Stimulated activated CD4-positive, alpha-beta T cell treated with anti-CD3 and anti-CD28 coated beads, Interleukin-4, amount 100 ng/mL, for 24 hours (primary cell): ENCODE data around the gene MANSC1.
A peak's percentile ranks its signal among the peaks of the same experiment; 100 is the strongest.
"Not testable (repeated sequence)": the region's sequence is repeated elsewhere in the genome, so short reads cannot be mapped to it uniquely, and the experiment has no call there.

ENCODE experiments used
- DNase-seq: peaks from one replicate; pipeline ENCODE4 v3.0.0-alpha.2; 2020

The MANSC1 gene

DNA sequence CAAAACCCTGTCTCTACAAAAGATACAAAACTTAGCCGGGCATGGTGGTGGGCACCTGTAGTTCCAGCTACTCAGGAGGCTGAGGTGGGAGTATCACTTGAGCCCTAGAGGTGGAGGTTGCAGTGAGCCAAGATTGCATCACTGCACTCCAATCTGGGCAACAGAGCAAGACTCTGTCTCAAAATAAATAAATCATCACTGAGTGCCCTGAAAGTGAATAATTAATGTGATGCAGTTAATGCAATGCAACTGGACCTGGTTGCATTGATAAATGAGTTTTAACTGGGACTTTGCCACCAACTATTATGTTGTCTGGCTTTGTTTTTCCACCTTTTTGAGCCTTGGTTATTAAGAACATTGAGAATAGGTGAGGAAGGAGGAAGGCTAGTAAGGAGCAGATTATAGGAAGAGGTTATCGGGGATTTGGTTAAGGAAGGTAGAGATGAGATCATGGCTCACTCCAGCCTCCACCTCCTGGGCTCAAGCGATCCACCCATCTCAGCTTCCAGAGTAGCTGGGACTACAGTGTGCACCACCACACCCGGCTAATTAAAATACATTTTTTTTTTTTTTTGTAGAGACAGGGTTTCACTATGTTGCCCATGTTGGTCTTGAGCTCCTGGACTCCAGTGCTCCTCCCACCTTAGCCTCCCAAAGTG is 14.9 kb upstream of the MANSC1 start:
- no peak for DNase-seq

DNA sequence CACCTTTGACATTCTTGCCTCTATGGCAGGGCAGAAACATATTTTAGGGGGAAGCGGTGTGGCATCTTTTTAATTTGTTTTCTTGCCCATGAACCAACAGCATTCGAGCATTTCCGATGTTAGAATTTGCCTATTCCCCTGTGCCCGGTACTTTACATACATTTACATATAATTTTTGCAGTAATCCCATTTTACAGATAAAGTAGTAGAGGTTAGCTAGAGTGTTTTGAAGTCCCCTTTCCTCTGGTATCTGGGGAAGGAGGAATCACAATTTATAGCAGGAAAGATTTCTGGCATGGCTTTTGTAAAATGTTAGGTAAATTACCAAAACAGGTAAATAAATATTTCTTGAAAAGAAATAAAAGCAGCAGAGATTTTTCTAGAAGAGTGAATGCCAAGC is 8.5 kb upstream of the MANSC1 start:
- no peak for DNase-seq

DNA sequence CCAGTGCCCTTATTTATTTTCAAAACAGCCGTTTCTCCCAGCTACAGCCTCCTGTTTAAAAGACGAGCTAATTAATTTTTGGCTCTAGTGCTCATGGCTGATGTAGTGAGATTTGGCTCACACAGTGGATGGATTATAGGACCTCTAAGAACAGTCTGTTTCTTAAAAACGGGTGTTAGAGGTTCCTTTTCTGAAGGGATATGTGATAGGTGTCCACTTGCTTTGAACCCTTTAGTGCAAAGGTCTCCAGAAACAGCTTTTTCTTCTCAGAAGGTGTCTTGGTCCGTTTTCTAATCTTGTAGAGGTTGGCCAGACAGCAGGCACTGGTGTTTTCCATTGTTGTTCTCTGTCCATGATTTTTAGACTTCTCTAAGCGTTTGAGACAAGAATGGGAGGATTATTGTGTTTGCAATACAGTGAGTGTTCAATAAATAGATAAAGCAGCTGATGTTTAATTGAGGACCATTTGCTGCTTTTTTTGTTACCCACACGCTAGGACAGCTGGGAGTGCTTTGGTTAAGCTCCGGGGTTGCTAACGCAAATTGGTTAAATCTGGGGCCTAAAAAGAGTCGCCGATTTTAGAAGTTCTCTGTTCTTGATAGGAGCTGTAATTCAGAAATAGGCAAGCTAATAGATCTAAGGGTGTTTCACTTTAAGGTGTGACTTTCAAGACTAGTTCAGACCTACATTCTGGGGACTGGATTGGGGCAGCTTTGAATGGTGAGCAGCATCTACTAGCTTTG is 7.8 kb upstream of the MANSC1 start:
- no peak for DNase-seq

DNA sequence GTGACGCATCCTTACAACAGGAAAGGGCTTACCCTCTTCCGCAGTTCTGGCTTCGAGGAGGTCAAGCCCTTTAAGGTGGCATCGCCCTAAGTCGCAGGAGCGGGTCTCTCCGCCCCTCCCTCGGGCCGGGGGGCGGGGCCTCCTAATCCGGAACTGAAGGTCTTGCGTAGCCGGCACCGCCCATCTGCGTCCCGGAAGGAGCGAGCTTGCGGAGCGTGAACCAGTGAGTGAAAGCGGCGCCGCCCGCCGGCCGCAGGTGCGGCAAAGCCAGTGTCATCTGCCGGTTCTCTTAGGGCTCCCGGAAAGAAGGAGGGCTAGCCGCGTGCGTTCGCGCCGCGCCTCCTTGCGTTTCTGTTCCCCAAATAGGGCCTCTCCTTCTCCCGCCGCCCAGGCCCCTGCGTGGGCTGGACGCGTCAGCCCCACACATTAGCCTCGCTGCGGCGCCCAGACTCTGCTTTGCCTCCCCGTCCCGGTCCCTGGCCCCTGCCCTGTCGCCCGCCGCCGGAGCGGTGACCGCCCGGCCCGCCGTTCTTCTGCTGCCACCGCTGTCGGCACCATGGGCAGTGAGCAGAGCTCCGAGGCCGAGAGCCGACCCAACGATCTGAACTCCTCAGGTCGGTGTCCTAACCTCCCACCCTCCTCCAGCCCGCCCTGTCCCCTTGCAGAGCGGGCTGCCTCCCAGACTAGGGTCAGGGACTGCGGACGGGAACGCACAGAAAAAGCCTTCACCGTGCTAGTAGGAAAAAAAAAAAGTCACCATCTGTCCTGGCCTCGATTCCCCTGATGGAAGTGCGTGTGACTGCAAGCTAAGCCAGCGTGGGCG is 7.1 kb upstream of the MANSC1 start, which contains the start of gene BORCS5:
Gene BORCS5, plus strand, starts transcription at position 183 of the 823 bp plus-strand sequence. Its CDS starts 374 bp downstream, at position 557.
- DNase-seq = peak; percentile 98

DNA sequence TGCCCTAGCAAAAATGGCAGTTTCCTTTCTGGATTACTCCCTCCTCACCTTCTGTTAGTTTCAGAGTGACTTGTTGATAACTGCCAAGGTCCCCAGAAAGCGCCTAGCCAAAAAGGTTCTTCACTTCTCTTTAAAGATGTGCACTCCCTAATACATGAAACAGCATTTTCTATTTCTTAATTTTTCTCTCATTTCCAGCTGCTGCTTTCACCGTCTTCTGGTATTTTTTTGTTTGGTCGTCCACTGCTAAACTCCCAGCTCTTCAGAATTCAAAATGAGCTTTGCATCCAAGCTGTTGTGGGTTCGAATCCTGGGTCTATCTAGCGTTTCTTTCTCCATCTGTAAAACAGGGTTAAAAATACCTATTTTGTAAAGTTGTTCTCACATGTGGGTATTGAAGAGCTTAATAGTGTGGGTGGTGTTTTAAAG is 6.4 kb upstream of the MANSC1 start:
- DNase-seq = no peak

DNA sequence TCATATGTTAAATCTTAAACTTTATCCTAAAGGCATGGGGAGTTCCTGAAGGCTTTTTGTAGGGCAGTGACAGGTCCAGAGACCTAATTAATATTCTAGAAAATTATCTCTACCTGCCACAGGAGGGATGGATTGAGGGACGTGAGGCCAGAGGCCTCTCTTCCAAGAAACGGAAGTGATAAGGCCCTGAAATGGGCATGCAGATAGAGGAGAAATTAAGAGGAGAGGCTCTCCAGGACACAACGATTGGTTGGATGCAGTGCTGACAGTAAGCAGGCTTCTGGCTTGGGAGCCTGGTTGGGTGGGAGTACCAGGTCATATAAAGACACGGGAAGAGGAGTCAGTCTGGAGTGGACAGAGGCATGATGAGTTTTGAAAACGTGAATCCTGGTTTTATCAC is 3.8 kb upstream of the MANSC1 start:
- no peak for DNase-seq

DNA sequence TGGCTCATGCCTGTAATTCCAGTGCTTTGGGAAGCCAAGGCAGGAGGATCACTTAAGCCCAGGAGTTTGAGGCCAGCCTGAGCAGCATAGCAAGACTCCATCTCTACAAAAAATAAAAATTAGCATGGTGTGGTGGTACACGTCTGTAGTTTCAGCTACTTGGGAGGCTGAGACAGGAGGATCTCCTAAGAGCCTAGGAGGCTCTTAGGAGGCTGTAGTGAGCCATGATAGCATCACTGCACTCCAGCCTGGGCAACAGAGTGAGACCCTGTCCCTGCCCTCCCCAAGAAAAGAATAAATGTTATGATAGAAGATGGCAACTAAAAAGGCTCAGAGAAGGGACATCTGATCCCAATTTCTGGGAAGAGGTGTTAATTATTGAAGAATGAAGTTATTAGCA is 3.2 kb upstream of the MANSC1 start:
- DNase-seq = no peak

DNA sequence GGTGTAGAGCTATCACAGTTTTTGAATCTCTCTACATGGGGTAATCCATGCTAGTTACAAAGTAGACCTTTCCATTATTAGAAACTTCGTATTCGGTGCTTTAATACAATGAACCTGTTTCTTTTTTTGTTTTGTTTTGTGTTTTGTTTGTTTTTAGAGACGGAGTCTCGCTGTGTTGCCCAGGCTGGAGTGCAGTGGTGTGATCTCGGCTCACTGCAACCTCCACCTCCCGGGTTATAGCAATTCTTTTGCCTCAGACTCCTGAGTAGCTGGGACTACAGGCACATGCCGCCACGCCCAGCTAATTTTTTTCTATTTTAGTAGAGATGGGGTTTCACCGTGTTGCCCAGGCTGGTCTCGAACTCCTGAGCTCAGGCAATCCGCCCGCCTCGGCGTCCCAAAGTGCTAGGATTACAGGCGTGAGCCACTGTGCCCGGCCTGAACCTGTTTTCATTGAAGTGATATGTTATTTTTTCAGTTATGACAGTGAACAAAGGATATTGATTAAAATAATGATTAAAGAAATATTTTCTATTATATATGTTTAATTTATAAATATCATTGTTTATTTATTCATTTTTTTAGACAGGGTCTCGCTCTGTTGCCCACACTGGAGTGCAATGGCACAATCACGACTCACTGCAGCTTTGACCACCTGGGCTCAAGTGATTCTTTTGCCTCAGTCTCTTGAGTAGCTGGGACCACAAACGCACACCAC is 1.6 kb upstream of the MANSC1 start:
- DNase-seq = not testable (repeated sequence)

DNA sequence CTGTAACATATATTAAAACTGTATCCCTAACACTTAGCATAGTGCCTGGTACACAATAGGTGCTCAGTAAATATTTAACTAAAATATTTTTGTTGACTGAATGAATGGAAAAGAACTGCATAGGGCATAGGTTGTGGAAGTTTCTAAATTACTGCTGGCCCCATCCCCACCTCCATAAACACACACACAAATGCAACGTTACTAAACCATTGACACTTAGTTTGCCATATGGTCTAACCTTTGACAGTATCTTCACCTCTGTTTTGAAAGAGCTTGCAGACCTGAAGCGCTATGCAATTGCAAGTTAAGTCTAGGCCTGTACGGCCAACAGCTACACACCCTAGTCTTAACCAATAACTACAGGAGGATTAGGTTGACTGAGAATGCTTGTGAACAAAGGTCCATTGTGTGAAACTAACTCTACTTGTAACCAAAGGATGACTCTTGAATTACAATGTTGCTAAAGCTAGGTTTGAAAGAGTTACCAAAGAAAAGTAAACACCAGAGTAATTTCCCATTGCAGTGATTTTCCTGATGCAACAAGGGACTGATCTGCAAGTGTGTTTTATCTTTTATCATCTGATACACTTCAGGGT is 924 bp upstream of the MANSC1 start:
- DNase-seq = no peak

DNA sequence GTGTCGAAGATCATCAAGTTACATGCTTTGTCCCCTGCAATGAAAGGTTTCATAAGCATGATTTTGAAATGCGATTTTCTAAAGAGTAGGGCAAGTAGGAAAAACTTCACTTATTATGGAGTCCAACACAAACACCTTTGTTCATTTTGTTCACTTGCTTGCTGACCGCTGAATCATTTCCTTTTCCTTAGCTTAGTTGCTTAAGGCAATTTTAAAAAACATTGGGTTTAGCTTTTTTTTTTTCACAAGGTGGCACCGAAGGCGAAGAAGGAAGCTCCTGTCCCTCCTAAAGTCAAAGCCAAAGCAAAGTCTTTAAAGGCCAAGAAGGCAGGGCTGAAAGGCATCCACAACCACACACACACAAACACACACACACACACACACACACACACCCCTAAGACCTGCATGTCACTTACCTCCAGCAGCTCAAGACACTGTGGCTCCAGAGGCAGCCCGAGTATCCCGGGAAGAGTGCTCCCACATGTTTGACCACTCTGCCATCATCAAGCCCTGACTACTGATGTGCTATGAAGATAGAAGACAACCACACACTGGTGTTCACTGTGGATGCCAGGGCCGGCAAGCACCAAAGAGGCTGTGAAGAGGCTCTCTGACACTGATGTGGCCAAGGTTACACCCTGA is 11.4 kb downstream of the MANSC1 start:
- DNase-seq = no peak

DNA sequence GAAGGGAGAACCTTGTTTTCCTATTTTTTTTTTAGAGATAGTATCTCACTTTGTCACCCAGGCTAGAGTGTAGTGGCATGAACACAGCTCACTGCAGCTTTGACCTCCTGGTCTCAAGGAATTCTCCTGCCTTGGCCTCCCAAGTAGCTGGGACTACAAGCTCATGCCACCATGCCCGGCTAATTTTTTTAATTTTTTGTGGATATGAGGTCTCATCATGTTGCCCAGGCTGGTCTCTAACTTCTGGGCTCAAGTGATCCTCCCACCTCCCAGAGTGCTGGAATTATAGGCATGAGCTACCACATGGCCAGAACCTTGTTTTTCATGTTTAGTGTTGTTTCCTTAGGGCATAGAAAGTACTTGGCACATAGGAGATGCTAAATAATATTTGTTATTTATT is 13.5 kb downstream of the MANSC1 start:
- no peak for DNase-seq

DNA sequence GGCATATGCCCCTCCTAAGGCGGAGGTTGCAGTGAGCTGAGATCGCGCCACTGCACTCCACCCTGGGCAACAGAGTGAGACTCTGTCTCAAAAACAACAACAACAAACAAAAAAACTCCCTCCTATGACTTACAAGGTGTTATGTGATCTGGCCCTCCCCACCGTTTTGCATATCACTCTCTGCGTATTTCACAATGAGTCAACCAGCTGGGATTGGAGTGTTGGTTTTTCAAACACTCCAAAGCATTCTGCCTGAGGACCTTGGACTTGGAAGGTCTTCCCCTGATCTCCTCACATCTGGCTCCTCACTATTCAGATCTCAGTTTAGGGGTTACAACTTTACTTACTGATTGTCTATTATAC is 14.0 kb downstream of the MANSC1 start:
- no peak for DNase-seq

DNA sequence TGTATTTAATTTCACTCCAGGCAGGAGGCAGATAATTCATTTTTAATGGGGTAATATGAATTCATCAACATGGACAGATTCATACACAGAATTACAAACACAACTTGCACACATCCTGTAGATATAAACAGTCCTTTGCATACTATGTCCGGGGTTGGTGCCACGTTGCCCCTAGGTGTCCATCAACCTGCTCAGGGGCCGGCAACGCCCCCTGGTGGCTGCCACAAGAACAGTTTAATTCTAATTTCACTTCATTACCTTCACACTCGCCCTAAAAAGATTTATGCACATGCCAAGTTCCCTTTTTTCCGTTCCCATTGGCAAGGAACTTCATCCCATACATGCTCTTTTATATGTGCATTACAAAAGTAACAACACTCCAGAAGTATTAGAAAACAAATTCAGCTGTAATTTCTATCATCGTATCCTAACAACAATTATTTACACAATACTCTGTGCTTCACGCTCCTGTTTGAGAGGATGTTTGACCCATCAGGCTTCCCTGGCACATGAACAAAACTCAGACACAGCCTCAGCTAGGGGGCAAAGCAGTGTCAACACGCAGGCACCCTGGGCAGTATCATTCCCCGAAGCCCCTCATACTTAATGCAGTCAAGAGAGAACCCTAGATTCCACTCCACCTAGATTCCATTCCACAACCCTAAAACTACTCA is 15.5 kb downstream of the MANSC1 start:
- peak; percentile 63 for DNase-seq

DNA sequence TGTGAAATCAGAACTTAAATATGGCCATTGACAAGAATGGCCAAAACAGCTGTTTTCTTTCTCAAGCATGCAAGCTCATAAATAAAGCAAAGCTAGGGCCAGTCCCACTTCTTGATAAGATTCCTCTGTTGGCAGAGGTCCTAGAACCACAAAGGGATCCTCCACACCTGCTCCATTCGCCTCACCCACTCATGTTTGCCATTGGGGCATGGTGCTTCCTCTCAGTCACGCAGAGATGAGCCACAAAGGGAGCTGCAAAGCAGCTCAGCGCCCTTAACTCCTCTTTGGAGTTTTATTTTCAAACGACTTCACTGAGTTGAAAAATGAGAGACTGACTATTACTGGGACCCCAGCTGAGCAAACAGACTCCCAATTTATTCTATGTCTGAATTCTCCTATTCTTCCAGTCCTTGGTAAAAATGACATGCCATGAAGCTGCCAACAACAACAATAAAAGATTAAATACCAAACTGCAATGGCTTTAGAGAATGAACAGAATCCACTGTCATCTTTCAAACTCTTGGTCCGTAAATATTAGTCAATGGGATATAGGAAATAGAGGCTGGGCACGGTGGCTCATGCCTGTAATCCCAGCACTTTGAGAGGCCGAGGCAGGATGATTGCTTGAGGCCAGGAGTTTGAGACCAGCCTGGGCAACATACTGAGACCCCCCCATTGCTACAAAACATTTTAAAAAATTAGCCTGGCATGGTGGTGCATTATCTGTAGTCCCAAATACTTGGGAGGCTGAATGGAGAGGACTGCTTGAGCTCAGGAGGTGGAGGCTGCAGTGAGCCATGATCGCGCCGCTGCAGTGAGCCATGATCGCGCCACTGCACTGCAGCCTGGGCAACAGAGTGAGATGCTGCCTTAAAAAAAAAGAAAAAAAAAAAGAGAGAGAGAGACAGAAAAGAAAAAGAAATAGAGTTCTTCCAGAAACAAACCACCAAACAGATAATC is 16.4 kb downstream of the MANSC1 start:
- no peak for DNase-seq

DNA sequence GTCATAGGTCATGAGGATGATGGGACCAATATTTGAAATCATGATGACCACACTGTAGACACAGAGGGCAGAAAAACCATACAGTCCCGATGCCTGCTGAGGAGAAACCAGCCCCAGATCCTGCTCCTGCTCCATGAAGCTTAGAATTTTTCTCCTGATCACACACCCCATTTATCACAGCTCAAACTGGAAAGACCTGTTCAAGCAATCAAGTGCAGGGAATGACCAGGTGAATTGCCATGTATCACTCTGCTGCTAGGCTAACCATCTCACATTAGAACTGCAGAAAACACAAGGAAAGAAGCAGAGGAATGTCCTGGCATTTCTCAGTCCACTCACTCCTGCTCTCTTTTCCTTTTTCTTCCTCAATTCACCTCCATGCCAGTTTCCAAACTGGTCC is 18.1 kb downstream of the MANSC1 start:
- no peak for DNase-seq

DNA sequence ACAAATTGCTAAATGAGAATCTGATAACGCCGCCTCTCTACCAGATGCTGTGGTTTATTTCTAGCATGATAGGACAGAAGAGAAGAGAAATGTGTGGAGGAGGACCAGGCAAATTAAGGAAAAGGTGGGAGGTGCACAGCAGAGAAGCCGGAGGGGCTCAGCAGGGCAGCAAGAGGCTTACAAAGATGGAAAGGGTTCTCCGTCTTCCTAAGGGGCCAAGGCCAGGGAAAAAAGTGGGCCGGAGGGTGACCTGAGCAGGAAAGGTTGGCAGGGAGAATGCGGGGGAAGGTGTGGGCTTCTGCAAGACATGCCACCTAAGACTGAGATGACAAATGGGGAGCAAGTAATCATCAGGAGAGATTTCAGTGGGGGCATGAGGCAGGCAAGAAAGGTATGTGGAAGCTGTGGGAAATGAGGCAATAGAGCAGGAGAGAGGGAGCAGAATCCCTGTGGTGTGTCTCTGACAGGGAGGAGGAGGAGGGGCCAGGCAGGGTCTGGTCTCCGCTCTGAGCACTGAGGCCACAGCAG is 18.7 kb downstream of the MANSC1 start:
- no peak for DNase-seq

DNA sequence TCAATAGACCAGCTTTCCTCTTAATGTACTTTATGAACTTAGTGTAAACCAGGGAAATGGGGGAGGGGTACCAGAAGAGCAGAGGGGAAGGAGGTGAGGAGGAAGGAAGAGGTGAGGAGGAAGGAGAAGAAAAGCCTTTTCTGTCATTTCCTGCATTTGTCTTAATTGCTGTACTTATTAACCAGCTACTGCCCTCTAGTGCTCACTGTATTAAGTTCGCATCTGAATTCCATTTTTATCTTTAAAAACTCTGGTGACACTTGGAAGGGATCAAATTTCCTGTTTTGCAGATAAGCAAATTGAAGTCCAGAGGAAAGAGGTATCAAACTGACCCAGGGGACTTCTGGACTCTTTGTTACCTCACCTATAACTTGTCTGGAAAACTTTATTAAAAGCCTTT is 22.2 kb downstream of the MANSC1 start:
- DNase-seq = peak; percentile 35

DNA sequence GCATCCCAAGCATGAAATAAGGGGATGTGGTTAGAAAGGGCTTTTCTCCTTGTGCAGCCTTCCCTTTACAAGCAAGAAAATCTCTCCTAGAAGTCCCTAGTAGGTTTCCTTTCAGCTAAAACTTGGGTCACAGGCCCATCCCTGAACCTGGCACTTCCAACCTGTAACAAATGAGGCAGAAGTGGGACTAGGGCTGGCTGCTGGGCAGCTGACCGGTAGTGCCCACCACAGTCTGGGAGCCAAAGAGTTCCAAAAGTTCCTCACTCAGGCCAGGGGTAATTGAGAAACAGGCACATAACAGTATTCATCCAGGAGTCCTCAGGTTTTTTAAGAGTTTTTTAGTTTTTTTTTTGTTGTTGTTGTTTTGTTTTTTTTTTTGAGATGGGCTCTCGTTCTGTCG is 23.8 kb downstream of the MANSC1 start:
- no peak for DNase-seq

DNA sequence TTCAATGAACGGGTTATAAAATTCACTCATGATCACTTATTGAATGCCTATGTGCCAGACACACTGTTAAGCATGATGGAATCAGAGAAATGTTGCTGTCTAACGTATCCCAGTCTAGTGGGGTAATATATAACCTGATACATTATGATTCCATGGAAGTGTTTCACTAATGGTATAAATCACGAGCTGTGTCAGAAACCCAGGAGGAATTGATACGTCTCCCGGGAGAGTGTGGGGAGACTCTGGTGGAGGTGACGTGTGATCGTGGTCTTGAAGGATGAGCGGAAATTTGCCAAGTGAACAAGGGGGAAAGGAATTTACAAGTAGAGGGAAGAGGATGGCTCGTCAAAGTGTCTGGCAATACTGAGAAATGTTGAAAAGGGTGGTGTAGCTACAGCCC is 26.5 kb downstream of the MANSC1 start:
- no peak for DNase-seq

DNA sequence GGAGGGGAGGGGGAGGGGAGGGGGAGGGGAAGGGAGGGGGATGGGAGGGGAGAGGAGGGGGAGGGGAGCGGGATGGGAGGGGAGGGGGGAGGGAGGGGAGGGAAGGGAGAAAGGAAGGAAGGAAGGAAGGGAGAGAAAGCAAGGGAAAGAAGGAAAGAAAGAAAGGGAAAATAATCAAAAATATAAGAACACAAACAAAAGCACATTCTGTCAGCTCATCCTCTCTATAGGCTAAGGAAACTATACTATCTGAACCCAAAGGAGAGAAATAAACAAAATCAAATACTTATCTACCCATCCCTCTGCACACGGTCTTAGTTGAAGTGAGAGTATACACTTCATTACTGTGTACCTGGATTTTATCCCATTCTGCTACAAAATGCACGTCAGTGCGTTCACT is 26.9 kb downstream of the MANSC1 start:
- DNase-seq = no peak
